OCI-LY1 (cell line): ENCODE results near the gene ASPRV1.

ENCODE experiments used
- EZH2 ChIP-seq: fragments of 200-600 bp; sonication (generic), shearing (Covaris generic); IDR thresholded peaks from 2 replicates; pipeline ENCODE4 v1.8.0; 2017; ENCODE audit warnings: borderline replicate concordance, mixed run types, mild to moderate bottlenecking, antibody characterized with exemption, low read length, moderate library complexity, mixed read lengths
- TF ChIP-seq, protein P1 (sequence below): fragments of 200-600 bp; sonication (generic), shearing (Covaris generic); IDR thresholded peaks from 2 replicates; pipeline ENCODE4 v1.5.1; 2017; ENCODE audit warnings: mild to moderate bottlenecking, antibody characterized with exemption, low read length, moderate library complexity, mixed read lengths

DNA sequence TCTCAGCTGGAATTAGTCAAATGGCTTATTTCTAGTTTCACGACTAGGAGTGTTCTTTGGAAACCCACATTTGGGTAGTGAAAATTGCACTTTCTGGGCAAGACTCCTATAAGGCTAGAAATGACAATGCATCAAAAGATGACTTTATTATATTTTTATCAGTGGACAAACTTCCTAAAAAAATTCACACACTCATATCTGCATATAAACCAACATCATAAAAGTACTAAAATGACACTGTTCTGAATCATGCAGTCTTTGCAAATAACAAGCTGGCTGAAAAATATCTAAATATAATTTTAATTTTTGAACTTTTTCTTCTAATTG is 28.9 kb downstream of the ASPRV1 start:
- TF ChIP-seq, protein P1, sequence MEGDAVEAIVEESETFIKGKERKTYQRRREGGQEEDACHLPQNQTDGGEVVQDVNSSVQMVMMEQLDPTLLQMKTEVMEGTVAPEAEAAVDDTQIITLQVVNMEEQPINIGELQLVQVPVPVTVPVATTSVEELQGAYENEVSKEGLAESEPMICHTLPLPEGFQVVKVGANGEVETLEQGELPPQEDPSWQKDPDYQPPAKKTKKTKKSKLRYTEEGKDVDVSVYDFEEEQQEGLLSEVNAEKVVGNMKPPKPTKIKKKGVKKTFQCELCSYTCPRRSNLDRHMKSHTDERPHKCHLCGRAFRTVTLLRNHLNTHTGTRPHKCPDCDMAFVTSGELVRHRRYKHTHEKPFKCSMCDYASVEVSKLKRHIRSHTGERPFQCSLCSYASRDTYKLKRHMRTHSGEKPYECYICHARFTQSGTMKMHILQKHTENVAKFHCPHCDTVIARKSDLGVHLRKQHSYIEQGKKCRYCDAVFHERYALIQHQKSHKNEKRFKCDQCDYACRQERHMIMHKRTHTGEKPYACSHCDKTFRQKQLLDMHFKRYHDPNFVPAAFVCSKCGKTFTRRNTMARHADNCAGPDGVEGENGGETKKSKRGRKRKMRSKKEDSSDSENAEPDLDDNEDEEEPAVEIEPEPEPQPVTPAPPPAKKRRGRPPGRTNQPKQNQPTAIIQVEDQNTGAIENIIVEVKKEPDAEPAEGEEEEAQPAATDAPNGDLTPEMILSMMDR, result no peak
- TF ChIP-seq EZH2, result no peak
